ENCODE measurements around the gene CCDC138. TPM values are rescaled to one million over a fixed set of nuclear protein-coding genes. Genes with fewer than 3 reads are reported as not detected.

The CCDC138 gene
- total RNA-seq, 1 experiment from 2014 or later = 25.8 TPM

GRCh38 chr2:108834620-108835019 lies 48.0 kb downstream of the CCDC138 start:
- peaks cover 6% of the 10 kb centered on the region for H3K9me3 ChIP-seq (ENCODE audit: low read depth, low read length, poor library complexity, severe bottlenecking)
- H3K27me3 ChIP-seq (replicated peaks; ENCODE audit: insufficient read depth, low read depth, low read length, poor library complexity) = no peaks in the 10 kb centered on the region
- BruUV-seq (replicated peaks) = no TSS peak
- CTCF ChIA-PET = no interaction called here
- no peaks in the 10 kb centered on the region for H3K4me1 ChIP-seq (ENCODE audit: insufficient read depth, low read length, poor library complexity, severe bottlenecking)
- intact Hi-C loops (cut with micrococcal nuclease; ENCODE audit: unreplicated experiment) = no loop called here
- no peak for DNase-seq (ENCODE audit: low spot score)
- no peak for TF ChIP-seq EZH2 (IDR thresholded peaks at IDR 0.05; ENCODE audit: borderline replicate concordance, low read depth, low read length, poor library complexity, severe bottlenecking)
- TF ChIP-seq, protein P1, sequence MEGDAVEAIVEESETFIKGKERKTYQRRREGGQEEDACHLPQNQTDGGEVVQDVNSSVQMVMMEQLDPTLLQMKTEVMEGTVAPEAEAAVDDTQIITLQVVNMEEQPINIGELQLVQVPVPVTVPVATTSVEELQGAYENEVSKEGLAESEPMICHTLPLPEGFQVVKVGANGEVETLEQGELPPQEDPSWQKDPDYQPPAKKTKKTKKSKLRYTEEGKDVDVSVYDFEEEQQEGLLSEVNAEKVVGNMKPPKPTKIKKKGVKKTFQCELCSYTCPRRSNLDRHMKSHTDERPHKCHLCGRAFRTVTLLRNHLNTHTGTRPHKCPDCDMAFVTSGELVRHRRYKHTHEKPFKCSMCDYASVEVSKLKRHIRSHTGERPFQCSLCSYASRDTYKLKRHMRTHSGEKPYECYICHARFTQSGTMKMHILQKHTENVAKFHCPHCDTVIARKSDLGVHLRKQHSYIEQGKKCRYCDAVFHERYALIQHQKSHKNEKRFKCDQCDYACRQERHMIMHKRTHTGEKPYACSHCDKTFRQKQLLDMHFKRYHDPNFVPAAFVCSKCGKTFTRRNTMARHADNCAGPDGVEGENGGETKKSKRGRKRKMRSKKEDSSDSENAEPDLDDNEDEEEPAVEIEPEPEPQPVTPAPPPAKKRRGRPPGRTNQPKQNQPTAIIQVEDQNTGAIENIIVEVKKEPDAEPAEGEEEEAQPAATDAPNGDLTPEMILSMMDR (conservative IDR thresholded peaks at IDR 0.05; ENCODE audit: low read depth, low read length) = no peak
- peaks cover 9% of the 10 kb centered on the region for H3K36me3 ChIP-seq (ENCODE audit: insufficient read depth, low read length, poor library complexity, severe bottlenecking)
- POLR2A ChIA-PET (ENCODE audit: low non-redundant PET) = no interaction called here
- H3K4me3 ChIP-seq (ENCODE audit: low read depth, low read length, poor library complexity, severe bottlenecking) = no peak overlapping the region
- H3K27ac ChIP-seq (ENCODE audit: low read depth, low read length, poor library complexity, severe bottlenecking) = no peak overlapping the region

- POLR2A ChIA-PET (ENCODE audit: low non-redundant PET) = no interaction called here
- intact Hi-C loops (cut with micrococcal nuclease; ENCODE audit: unreplicated experiment) = no loop called here
- H3K4me3 ChIP-seq (ENCODE audit: low read depth, low read length, poor library complexity, severe bottlenecking) = no peak overlapping the region
- TF ChIP-seq EZH2 (IDR thresholded peaks at IDR 0.05; ENCODE audit: borderline replicate concordance, low read depth, low read length, poor library complexity, severe bottlenecking) = no peak
- TF ChIP-seq, protein P1 (conservative IDR thresholded peaks at IDR 0.05; ENCODE audit: low read depth, low read length) = no peak
- H3K9me3 ChIP-seq (ENCODE audit: low read depth, low read length, poor library complexity, severe bottlenecking) = peaks cover 6% of the 10 kb centered on the region
- no peaks in the 10 kb centered on the region for H3K4me1 ChIP-seq (ENCODE audit: insufficient read depth, low read length, poor library complexity, severe bottlenecking)
- CTCF ChIA-PET = no interaction called here
- no peak overlapping the region for H3K27ac ChIP-seq (ENCODE audit: low read depth, low read length, poor library complexity, severe bottlenecking)
- DNase-seq (ENCODE audit: low spot score) = no peak
- no TSS peak for BruUV-seq (replicated peaks)
- no peaks in the 10 kb centered on the region for H3K27me3 ChIP-seq (replicated peaks; ENCODE audit: insufficient read depth, low read depth, low read length, poor library complexity)
- peaks cover 11% of the 10 kb centered on the region for H3K36me3 ChIP-seq (ENCODE audit: insufficient read depth, low read length, poor library complexity, severe bottlenecking)
Measured at GRCh38 chr2:108835040-108835439, 48.5 kb downstream of the CCDC138 start.

GRCh38 chr2:108837198-108837597 lies 50.6 kb downstream of the CCDC138 start:
- TF ChIP-seq EZH2 (IDR thresholded peaks at IDR 0.05; ENCODE audit: borderline replicate concordance, low read depth, low read length, poor library complexity, severe bottlenecking) = no peak
- TF ChIP-seq, protein P1 (conservative IDR thresholded peaks at IDR 0.05; ENCODE audit: low read depth, low read length) = no peak
- no peak for DNase-seq (ENCODE audit: low spot score)
- Histone ChIP-seq H3K27ac (ENCODE audit: low read depth, low read length, poor library complexity, severe bottlenecking) (no peak overlapping the region), H3K4me1 (ENCODE audit: insufficient read depth, low read length, poor library complexity, severe bottlenecking) (no peaks in the 10 kb centered on the region), H3K4me3 (ENCODE audit: low read depth, low read length, poor library complexity, severe bottlenecking) (no peak overlapping the region), H3K27me3 (replicated peaks; ENCODE audit: insufficient read depth, low read depth, low read length, poor library complexity) (no peaks in the 10 kb centered on the region), H3K36me3 (ENCODE audit: insufficient read depth, low read length, poor library complexity, severe bottlenecking) (peaks cover 16% of the 10 kb centered on the region), H3K9me3 (ENCODE audit: low read depth, low read length, poor library complexity, severe bottlenecking) (peaks cover 6% of the 10 kb centered on the region)
- intact Hi-C loops (cut with micrococcal nuclease; ENCODE audit: unreplicated experiment) = no loop called here
- no TSS peak for BruUV-seq (replicated peaks)
- ChIA-PET POLR2A (ENCODE audit: low non-redundant PET) (no interaction called here), CTCF (no interaction called here)
